Activated naive CD8-positive, alpha-beta T cell (primary cell): ENCODE data around the gene TMEM169.

Experiments used
- H3K27ac Mint-ChIP-seq: one replicate; pipeline ENCODE4 v1.8.0; 2021; ENCODE audit warnings: mixed read lengths
- H3K27me3 Mint-ChIP-seq: one replicate; pipeline ENCODE4 v1.8.0; 2021; ENCODE audit warnings: mixed read lengths
- H3K36me3 Mint-ChIP-seq: one replicate; pipeline ENCODE4 v1.8.0; 2021; ENCODE audit warnings: mixed read lengths
- H3K4me1 Mint-ChIP-seq: one replicate; pipeline ENCODE4 v1.8.0; 2021; ENCODE audit warnings: low read depth, mixed read lengths
- H3K4me3 Mint-ChIP-seq: one replicate; pipeline ENCODE4 v1.8.0; 2021; ENCODE audit warnings: mild to moderate bottlenecking, mixed read lengths
- H3K9me3 Mint-ChIP-seq: one replicate; pipeline ENCODE4 v1.8.0; 2021; ENCODE audit warnings: low read depth, mixed read lengths

TMEM169 gene

DNA sequence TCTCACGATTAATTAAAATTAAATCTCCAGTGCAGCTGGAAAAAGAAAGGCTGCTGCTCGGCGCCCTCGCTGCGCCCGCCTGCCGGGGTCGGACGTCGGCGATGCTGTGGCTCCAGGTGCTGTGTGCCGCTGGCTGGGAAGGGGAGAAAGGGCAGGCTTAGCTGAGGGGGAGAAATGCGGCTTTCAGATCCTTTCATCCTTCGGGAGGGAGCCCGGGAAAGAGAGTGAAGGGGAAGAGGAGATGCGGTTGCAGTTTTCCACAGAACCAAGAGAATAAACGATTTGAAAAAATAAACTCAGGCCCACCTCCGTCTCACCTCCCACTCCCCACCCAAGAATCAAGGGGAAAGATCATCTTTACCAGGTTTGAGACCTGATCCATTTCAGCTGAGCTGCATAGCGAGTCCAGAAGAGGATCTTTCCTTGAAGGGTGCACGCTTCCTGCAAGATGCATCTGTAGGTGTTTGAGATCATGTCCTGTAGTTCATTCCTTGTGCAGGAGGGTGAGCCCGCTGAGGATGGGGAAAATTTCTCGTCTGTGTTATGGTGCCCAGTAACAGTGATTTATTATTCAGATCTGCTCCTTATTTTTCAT, 495 bp downstream of the TMEM169 start:
- peaks cover 69% of the 10 kb centered on the region for H3K4me1 Mint-ChIP-seq
- no peaks in the 10 kb centered on the region for H3K27me3 Mint-ChIP-seq
- peak overlapping the region; percentile 94 for H3K27ac Mint-ChIP-seq
- H3K9me3 Mint-ChIP-seq = no peaks in the 10 kb centered on the region
- H3K36me3 Mint-ChIP-seq = no peaks in the 10 kb centered on the region
- H3K4me3 Mint-ChIP-seq = peak overlapping the region; percentile 89

DNA sequence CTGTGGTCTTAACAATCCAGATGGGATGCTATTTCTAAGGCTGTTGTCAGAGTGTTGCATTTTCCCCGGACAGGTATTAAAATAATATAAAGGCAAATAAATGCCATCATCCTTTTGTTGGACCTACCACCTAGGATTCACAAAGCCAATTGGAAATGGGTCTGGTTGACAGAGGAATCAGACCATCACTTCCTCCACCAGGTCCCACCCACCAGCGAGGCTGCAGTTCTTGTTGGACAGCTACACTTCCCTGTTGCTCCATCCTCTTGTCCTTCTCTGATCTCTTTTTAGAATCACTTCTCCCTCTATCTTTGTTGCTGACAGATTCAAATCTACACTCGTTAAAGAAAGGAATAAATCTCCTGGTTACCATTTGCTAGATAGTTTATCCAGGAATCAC, 1.1 kb downstream of the TMEM169 start:
- peak overlapping the region; percentile 89 for H3K4me3 Mint-ChIP-seq
- no peaks in the 10 kb centered on the region for H3K27me3 Mint-ChIP-seq
- no peaks in the 10 kb centered on the region for H3K36me3 Mint-ChIP-seq
- H3K9me3 Mint-ChIP-seq = no peaks in the 10 kb centered on the region
- H3K4me1 Mint-ChIP-seq = peaks cover 69% of the 10 kb centered on the region
- peak overlapping the region; percentile 94 for H3K27ac Mint-ChIP-seq

DNA sequence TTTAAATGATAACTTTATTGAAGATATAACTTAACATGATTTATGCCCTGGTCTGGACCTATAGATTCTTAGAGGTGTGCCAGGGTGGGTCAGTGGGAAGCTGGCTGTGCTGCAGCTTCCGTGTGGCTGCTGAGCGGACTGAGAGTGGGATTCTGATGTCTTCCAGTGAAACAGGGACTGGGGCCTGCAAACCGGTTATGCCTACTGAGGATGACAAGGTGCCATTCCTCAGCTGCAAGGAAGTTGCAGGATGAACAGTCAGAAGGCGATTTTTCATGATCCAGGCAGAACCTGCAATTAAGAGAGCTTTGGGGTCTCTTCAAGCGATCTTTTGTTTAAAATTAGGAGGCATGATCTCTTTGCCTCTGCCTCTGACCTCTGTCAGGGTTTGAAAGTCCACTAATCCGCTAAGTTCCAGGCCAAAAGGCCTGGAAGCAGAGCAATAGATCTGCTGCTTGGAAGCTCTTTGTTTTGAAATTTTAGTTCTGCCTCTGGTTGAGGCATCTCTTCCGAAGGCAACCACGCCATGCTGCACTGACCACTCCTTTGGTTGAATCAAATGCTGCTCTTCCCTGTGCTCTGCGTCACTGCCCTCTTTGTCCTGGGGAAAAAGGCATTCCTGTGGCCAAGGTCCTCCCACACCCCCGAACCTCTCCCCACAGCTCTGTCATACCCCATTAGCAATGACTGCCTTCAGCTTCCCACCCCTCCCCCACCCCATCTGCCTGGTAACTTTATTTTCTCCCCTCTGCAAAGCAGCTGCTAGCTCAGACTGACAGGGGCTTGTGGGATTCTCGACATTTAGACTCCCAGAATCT, 2.0 kb downstream of the TMEM169 start:
- Mint-ChIP-seq H3K36me3 (no peaks in the 10 kb centered on the region), H3K9me3 (no peaks in the 10 kb centered on the region), H3K4me3 (peak overlapping the region; percentile 89), H3K27me3 (no peaks in the 10 kb centered on the region), H3K27ac (peak overlapping the region; percentile 94), H3K4me1 (peaks cover 67% of the 10 kb centered on the region)

DNA sequence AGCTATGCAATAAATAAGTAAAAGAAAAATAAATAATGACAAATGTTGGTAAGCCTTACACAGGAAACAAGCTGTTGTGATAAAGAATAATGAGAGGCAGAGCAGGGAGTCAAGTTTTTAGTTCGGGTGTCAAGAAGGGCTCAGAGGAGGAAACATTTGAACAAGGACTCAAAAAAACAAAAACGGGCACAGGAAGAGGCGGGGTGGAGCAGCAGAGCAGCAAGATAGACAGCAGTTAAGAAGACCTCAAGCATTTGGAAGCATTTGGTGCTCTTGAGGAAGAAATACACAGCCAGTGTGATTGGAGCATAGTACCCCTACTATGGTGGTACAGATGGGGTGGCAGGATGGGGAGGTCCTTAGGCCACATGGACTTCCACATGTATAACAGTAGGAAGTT, 2.8 kb downstream of the TMEM169 start:
- H3K36me3 Mint-ChIP-seq = peaks cover 4% of the 10 kb centered on the region
- H3K27me3 Mint-ChIP-seq = no peaks in the 10 kb centered on the region
- H3K4me1 Mint-ChIP-seq = peaks cover 64% of the 10 kb centered on the region
- peak overlapping the region; percentile 94 for H3K27ac Mint-ChIP-seq
- no peaks in the 10 kb centered on the region for H3K9me3 Mint-ChIP-seq
- peak overlapping the region; percentile 76 for H3K4me3 Mint-ChIP-seq

DNA sequence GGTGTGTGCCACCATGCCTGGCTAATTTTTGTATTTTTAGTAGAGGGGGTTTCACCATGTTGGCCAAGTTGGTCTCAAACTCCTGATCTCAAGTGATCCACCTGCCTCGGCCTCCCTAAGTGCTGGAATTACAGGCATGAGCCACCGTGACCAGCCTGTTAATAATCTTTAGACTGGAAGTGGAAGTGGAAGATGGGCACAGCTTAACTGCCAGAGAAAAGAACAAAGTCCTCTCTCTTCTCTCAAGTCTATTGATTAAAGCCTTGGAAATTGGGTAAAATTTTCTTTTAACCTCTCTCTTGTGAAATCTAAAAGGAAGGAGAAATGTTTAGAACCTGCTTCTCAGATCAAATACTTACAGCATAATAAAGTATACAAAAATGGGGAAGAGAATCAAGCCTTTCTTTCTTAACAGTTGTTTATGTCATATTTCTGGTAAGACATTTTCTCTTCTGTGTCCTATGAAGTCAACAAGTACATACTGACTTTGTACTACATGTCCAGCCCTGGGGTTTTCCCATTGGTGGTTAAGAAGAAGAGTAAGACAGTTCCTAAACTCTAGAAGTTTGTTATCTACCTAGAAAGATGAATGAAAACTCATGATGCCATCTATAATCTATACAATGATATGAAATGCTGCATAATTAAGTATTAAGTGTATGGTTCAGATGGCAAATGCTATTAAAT, 4.6 kb downstream of the TMEM169 start:
- H3K4me3 Mint-ChIP-seq = no peak overlapping the region
- no peaks in the 10 kb centered on the region for H3K9me3 Mint-ChIP-seq
- peaks cover 7% of the 10 kb centered on the region for H3K36me3 Mint-ChIP-seq
- H3K27ac Mint-ChIP-seq = peak overlapping the region; percentile 86
- H3K4me1 Mint-ChIP-seq = peaks cover 63% of the 10 kb centered on the region
- H3K27me3 Mint-ChIP-seq = no peaks in the 10 kb centered on the region

DNA sequence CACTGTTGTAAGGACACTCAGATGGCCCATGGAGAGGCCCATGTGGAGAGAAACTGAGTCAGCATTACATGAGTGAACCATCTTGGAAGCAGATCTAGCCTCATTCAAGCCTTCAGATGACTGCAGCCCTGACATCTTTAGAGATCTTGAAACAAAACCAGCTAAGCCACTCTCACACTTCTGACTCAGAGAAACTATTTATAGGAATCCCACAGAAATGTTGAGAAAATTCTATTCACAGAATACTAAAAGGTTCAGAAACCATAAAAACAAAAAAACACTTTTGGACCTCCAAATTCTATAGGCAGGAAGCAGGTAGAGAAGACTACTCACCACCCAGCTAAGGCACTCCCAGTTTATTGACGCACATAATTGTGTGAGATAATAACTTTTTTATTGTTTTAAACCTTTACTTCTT, 8.7 kb downstream of the TMEM169 start:
- peaks cover 7% of the 10 kb centered on the region for H3K36me3 Mint-ChIP-seq
- no peaks in the 10 kb centered on the region for H3K27me3 Mint-ChIP-seq
- H3K27ac Mint-ChIP-seq = peak overlapping the region; percentile 69
- no peak overlapping the region for H3K4me3 Mint-ChIP-seq
- H3K4me1 Mint-ChIP-seq = peaks cover 29% of the 10 kb centered on the region
- no peaks in the 10 kb centered on the region for H3K9me3 Mint-ChIP-seq

DNA sequence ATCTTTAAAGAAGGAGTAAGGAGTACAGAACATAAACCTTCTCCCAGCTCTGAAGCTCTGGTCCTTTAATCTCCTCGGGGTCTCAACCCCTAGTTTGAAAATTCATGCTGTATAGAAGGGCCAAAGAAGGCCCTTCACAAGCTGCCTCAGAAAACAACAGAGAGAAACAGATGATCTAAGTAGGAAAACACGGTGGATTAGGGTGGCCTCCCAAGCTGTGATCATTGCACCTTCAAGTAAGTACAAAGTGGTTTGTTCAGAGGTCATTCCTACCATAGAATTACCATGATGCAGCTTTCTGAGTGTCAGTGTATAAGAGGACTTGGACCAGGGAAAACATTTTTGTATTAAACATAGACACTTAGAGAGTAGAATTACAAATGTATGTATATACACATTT, 10.9 kb downstream of the TMEM169 start:
- Mint-ChIP-seq H3K4me3 (no peak overlapping the region), H3K9me3 (no peaks in the 10 kb centered on the region), H3K4me1 (peaks cover 15% of the 10 kb centered on the region), H3K36me3 (peaks cover 12% of the 10 kb centered on the region), H3K27me3 (no peaks in the 10 kb centered on the region), H3K27ac (no peak overlapping the region)

DNA sequence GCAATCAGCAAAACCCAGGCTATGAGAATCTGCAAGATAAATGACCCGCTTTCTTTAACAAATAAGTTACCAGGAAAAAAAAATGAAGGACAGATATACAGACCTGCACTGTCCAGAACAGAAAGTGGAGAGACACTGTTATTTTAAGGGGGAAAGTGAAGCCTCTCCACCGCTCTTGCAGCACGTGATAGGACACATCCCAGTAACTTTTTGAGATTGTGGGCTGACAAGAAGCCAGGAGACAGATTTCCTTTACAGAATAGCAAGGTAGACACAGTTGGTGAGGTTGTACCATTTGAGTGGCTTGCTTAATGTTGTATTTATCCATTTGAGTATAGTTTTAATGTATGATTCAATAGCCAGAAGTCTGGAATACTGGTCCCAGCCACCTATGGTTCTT, 13.0 kb downstream of the TMEM169 start:
- H3K27ac Mint-ChIP-seq = no peak overlapping the region
- H3K27me3 Mint-ChIP-seq = no peaks in the 10 kb centered on the region
- no peaks in the 10 kb centered on the region for H3K9me3 Mint-ChIP-seq
- peaks cover 15% of the 10 kb centered on the region for H3K4me1 Mint-ChIP-seq
- no peak overlapping the region for H3K4me3 Mint-ChIP-seq
- H3K36me3 Mint-ChIP-seq = peaks cover 8% of the 10 kb centered on the region

DNA sequence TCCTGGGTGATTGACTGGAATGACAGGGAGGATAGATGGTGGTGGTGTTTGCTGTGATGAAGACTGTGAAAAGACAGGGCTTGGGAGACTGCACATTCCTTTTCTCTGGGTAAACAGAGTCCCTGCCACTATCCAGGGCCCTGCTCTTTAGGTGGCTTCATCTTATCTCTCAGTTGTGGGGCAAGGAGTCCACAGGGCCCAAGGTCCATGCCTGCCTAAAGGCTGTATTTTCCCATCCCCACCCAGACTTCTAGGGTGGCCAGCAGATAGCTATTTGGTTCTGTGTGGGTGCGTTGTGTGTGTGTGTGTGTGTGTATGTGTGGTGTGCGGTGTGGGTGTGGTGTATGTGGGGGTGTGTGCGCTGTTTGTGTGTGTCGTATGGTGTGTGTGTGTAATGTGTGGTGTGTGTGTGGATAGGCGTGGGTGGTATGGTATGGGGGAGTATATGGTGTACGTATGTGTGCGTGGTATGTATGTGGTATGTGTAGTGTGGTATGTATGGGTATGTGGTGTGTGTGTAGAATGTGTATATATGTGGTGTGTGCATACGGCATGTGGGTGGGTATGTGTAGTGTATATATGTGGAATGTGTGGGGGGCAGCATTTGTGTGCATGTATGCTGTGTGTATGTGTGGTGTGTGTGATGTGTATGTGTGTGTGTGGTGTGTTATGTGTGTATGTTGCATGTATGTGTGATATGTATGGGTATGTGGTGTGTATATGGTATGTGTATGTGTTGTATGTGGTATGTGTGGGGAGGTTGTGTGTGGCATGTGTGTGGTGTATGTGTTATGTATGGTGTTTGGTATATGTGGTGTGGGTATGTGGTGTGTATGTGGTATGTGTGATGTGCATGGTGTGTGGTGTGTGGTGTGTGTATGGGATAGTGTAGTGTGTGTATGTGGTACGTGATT, 17.0 kb downstream of the TMEM169 start:
- Mint-ChIP-seq H3K27ac (no peak overlapping the region), H3K27me3 (no peaks in the 10 kb centered on the region), H3K9me3 (no peaks in the 10 kb centered on the region), H3K36me3 (peaks cover 12% of the 10 kb centered on the region), H3K4me1 (no peaks in the 10 kb centered on the region), H3K4me3 (no peak overlapping the region)

DNA sequence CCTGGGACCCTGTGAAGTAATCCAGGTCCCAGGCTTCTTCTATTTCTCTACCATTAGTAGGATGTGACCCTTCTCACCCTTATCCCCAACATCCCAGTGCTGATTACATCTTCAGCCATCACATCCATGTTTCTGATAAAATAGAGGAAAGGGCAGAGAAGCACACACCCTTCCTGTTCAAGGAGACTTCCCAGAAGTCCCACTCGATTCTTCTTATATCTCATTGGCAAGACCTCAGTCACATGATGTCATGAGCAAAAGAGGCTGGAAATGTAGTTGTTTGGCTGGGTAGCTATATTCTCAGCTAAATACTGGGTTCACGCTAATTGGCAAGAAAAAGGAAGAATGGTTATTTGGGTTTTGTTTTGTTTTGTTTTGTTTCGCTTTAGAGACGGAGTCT, 19.4 kb downstream of the TMEM169 start:
- Mint-ChIP-seq H3K4me1 (no peaks in the 10 kb centered on the region), H3K36me3 (peaks cover 8% of the 10 kb centered on the region), H3K9me3 (no peaks in the 10 kb centered on the region), H3K27ac (no peak overlapping the region), H3K4me3 (no peak overlapping the region), H3K27me3 (no peaks in the 10 kb centered on the region)

DNA sequence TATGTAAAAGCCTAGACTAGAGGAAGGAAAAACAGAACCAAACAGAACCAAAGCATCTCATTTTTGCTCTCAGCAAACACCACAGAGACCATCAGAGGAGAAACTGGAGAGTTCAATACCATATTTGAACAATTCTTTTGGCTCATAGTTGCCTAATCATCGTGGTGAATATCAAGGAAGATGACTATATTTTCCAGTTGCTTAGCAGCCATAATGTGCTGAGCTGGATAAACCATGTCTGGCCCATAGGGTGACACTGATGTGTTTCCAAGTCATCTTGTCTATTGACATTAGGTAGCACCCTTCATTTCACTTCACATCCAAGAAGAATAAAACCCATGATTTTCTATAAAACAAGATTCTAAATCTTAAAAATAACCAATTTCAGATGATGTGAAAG, 21.5 kb downstream of the TMEM169 start:
- no peaks in the 10 kb centered on the region for H3K9me3 Mint-ChIP-seq
- peaks cover 1% of the 10 kb centered on the region for H3K4me1 Mint-ChIP-seq
- peaks cover 8% of the 10 kb centered on the region for H3K36me3 Mint-ChIP-seq
- no peak overlapping the region for H3K27ac Mint-ChIP-seq
- H3K27me3 Mint-ChIP-seq = no peaks in the 10 kb centered on the region
- no peak overlapping the region for H3K4me3 Mint-ChIP-seq

DNA sequence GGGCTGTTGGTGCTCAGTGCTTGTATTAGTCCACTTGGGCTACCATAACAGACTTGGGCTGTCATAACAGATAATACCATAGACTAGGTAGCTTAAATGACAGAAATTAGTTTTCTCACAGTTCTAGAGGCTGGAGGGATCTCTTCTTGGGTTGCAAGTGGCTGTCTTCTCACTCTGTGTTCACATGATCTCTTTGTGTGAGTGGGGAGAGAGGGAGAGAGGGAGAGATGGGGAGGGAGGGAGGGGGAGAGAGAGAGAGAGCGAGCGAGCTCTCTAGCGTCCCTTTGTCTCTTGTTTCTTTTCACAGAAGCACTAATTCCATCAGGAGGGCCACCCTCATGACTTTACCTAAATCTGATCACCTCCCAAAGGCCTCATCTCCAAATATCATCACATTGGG, 23.0 kb downstream of the TMEM169 start:
- Mint-ChIP-seq H3K36me3 (peaks cover 10% of the 10 kb centered on the region), H3K27me3 (no peaks in the 10 kb centered on the region), H3K9me3 (no peaks in the 10 kb centered on the region), H3K27ac (no peak overlapping the region), H3K4me1 (peaks cover 8% of the 10 kb centered on the region), H3K4me3 (no peak overlapping the region)

DNA sequence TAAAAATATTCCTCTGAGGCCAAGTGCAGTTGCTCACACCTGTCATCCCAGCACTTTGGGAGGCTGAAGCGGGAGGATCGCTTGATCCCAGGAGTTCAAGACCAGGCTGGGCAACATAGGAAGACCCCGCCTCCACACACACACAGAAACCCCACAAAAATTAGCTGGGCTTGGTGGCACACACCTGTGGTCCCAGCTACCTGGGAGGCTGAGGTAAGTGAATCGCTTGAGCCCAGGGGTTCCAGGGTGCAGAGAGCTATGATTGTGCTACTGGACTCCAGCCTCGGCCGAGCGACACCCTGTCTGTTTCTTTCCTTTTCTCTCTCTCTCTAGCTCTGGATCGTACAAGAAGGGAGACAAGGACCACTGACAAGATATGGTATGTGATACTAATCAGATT, 25.6 kb downstream of the TMEM169 start:
- Mint-ChIP-seq H3K36me3 (peaks cover 10% of the 10 kb centered on the region), H3K4me3 (no peak overlapping the region), H3K27me3 (no peaks in the 10 kb centered on the region), H3K4me1 (peaks cover 30% of the 10 kb centered on the region), H3K27ac (peak overlapping the region; percentile 66), H3K9me3 (no peaks in the 10 kb centered on the region)

DNA sequence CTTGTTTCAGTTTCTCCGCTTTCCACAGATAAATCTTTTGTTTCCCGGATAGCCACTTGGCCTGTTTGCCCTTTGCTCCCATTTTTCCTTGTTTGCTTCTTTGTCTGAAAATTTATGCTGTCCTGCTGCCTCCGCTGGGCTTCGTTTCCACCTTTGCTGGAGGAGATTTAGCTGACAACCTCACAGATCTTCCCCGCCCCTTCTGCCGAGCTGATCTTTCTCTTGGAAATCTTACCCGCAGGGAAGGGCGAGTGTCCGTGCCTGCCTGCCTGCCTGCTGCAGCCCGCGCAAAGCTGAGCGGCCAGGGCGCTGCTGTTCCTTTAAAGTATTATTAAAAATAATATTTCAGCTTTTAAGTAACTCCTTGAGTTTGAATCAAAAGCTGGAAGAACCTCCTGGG, 26.0 kb downstream of the TMEM169 start:
- Mint-ChIP-seq H3K4me3 (peak overlapping the region; percentile 2), H3K4me1 (peaks cover 35% of the 10 kb centered on the region), H3K27me3 (no peaks in the 10 kb centered on the region), H3K36me3 (peaks cover 10% of the 10 kb centered on the region), H3K27ac (peak overlapping the region; percentile 66), H3K9me3 (no peaks in the 10 kb centered on the region)
